HepG2 (cell line): ENCODE data around the gene SRRM3. TPM values are rescaled to one million over a fixed set of nuclear protein-coding genes. Genes with fewer than 3 reads are reported as not detected.

Experiments used
- ATAC-seq: fragments of 200-7000 bp; cut with Tn5 transposase; 3 replicates; pipeline ENCODE4 v1.9.1; 2020; ENCODE audit warnings: mild to moderate bottlenecking, moderate library complexity
- Bru-seq: library from RNA; stranded (reverse); fragments of 400-500 nt; gene quantifications from one replicate; lab custom pipeline; 2021; lab: Mats Ljungman, UMichigan
- BruChase-seq, 2 experiments: library from RNA; stranded (reverse); fragments of 400-500 nt; gene quantifications; one replicate each; lab custom pipeline; 2021; lab: Mats Ljungman, UMichigan
- BruUV-seq: library from RNA; stranded (reverse); fragments of 400-500 nt; replicated peaks from 2 replicates; lab custom pipeline; 2021; lab: Mats Ljungman, UMichigan
- CTCF ChIA-PET: fragments of 300-600 bp; formaldehyde crosslinking; extraction: SDS; loops from one replicate; lab custom pipeline; 2021; ENCODE audit warnings: low total read pairs, inconsistent platforms, low intra/inter-chr PET ratio; lab: Yijun Ruan, JAX
- POLR2A ChIA-PET: fragments of 350-600 bp; sonication (Branson Sonifier 250); formaldehyde crosslinking; loops from one replicate; lab custom pipeline; 2020; ENCODE audit warnings: antibody characterized with exemption, inconsistent platforms; lab: Yijun Ruan, JAX
- DNase-seq: peaks from one replicate; pipeline ENCODE4 v3.0.0-alpha.2; 2015; ENCODE audit warnings: low spot score
- FAIRE-seq: peaks from 3 replicates; lab custom pipeline; 2011; peaks lifted over from hg19 to GRCh38; lab: Jason Lieb, UNC
- H2AFZ ChIP-seq: one replicate; pipeline ENCODE4 v1.6.1; 2011; ENCODE audit warnings: low read length, inconsistent platforms
- H3K27ac ChIP-seq: fragments of 300-600 bp; 3 replicates; pipeline ENCODE4 v1.8.0; 2011; ENCODE audit warnings: mixed run types, mild to moderate bottlenecking, mixed read lengths, low read length, inconsistent platforms; ENCODE audit not compliant: insufficient read depth; ENCODE audit errors: extremely low read length
- H3K27me3 ChIP-seq, 2 experiments: fragments of 200-600 bp in 1 of 2; 2 replicates in 1 of 2; 3 replicates in 1 of 2; pipeline versions ENCODE4 v1.6.0 to v1.8.0; 2011; ENCODE audit warnings: low read length in 2 of 2, mild to moderate bottlenecking in 2 of 2, moderate library complexity in 2 of 2, inconsistent platforms in 1 of 2; ENCODE audit not compliant: insufficient read depth in 2 of 2, control insufficient read depth in 1 of 2
- H3K36me3 ChIP-seq, 2 experiments: fragments of 200-600 bp in 1 of 2; replicated peaks in 1 of 2; 2 replicates in 1 of 2; 3 replicates in 1 of 2; pipeline versions ENCODE4 v1.5.1 to v1.8.0; 2011; ENCODE audit warnings: low read length in 2 of 2, inconsistent platforms in 1 of 2; ENCODE audit not compliant: insufficient read depth in 2 of 2, control insufficient read depth in 1 of 2
- H3K4me1 ChIP-seq: 2 replicates; pipeline ENCODE4 v1.5.1; 2012; ENCODE audit warnings: low read length, inconsistent platforms; ENCODE audit not compliant: insufficient read depth
- H3K4me2 ChIP-seq: 2 replicates; pipeline ENCODE4 v1.6.0; 2011; ENCODE audit warnings: low read depth, low read length, inconsistent platforms
- H3K4me3 ChIP-seq, 3 experiments: fragments of 200-600 bp in 1 of 3; sonication (generic), shearing (Covaris generic) in 1 of 3; replicated peaks in 1 of 3; 2 replicates each; pipeline ENCODE4 v1.5.1; 2011 to 2016; ENCODE audit warnings: low read length in 3 of 3, inconsistent platforms in 2 of 3, low read depth in 2 of 3, mild to moderate bottlenecking in 2 of 3, control low read depth in 1 of 3, mixed read lengths in 1 of 3; ENCODE audit not compliant: insufficient read depth in 1 of 3
- H3K79me2 ChIP-seq: one replicate; pipeline ENCODE4 v1.6.1; 2011; ENCODE audit warnings: low read length, inconsistent platforms; ENCODE audit not compliant: insufficient read depth
- H3K9ac ChIP-seq: 2 replicates; pipeline ENCODE4 v1.6.0; 2011; ENCODE audit warnings: mild to moderate bottlenecking, low read depth, low read length, inconsistent platforms; ENCODE audit not compliant: insufficient read depth
- H3K9me3 ChIP-seq: 2 replicates; pipeline ENCODE4 v1.5.1; 2012; ENCODE audit warnings: mild to moderate bottlenecking, low read length
- H4K20me1 ChIP-seq: 2 replicates; pipeline ENCODE4 v1.6.0; 2011; ENCODE audit warnings: inconsistent platforms, mild to moderate bottlenecking, low read length, moderate library complexity; ENCODE audit not compliant: insufficient read depth
- ARID3A ChIP-seq: IDR thresholded peaks from 2 replicates; pipeline ENCODE4 v1.6.1; 2012; ENCODE audit warnings: low read depth, low read length, improper control_type of control experiment
- CHD2 ChIP-seq: IDR thresholded peaks from 2 replicates; pipeline ENCODE4 v1.6.1; 2011; ENCODE audit warnings: low read depth, low read length, improper control_type of control experiment
- GFI1 ChIP-seq: sonication (generic); formaldehyde crosslinking; IDR thresholded peaks from 2 replicates; pipeline ENCODE4 v1.5.0; 2020; ENCODE audit warnings: missing genetic modification reagents, mild to moderate bottlenecking, borderline replicate concordance
- HIC2 ChIP-seq: sonication (generic); formaldehyde crosslinking; IDR thresholded peaks from 2 replicates; pipeline ENCODE4 v1.9.0; 2022; ENCODE audit warnings: low read depth, missing genetic modification reagents
- JDP2 ChIP-seq: sonication (generic); formaldehyde crosslinking; IDR thresholded peaks from 2 replicates; pipeline ENCODE4 v1.8.1; 2022; ENCODE audit warnings: missing genetic modification reagents, borderline replicate concordance
- KLF6 ChIP-seq: IDR thresholded peaks from 2 replicates; pipeline ENCODE4 v1.8.0; 2016; ENCODE audit warnings: missing biosample characterization, missing genetic modification reagents
- MAFG ChIP-seq: sonication (generic); formaldehyde crosslinking; IDR thresholded peaks from 2 replicates; pipeline ENCODE4 v1.5.1; 2020; ENCODE audit warnings: mild to moderate bottlenecking, missing genetic modification reagents
- MATR3 ChIP-seq: sonication (generic); formaldehyde crosslinking; IDR thresholded peaks from 2 replicates; pipeline ENCODE4 v1.4.0; 2020; ENCODE audit warnings: missing genetic modification reagents
- MTF1 ChIP-seq: sonication (generic); formaldehyde crosslinking; IDR thresholded peaks from 2 replicates; pipeline ENCODE4 v1.5.0; 2020; ENCODE audit warnings: missing genetic modification reagents
- NFIC ChIP-seq: IDR thresholded peaks from 2 replicates; pipeline ENCODE4 v1.6.1; 2012; ENCODE audit warnings: mild to moderate bottlenecking, low read length, inconsistent platforms
- PCBP1 ChIP-seq: fragments of 200-400 bp; formaldehyde crosslinking; IDR thresholded peaks from 2 replicates; pipeline ENCODE4 v1.6.1; 2017; ENCODE audit warnings: mild to moderate bottlenecking, low read depth, low read length, borderline replicate concordance
- RFXANK ChIP-seq: IDR thresholded peaks from 2 replicates; pipeline ENCODE4 v1.6.1; 2016
- THAP11 ChIP-seq: IDR thresholded peaks from 2 replicates; pipeline ENCODE4 v1.6.1; 2016; ENCODE audit warnings: missing biosample characterization, missing genetic modification reagents
- ZNF354B ChIP-seq: sonication (generic); formaldehyde crosslinking; IDR thresholded peaks from 2 replicates; pipeline ENCODE4 v1.8.0; 2022; ENCODE audit warnings: mild to moderate bottlenecking, missing genetic modification reagents
- ZNF879 ChIP-seq: sonication (generic); formaldehyde crosslinking; IDR thresholded peaks from 2 replicates; pipeline ENCODE4 v1.8.1; 2023; ENCODE audit warnings: missing genetic modification reagents
- WGBS: methylation state at CpG from one replicate; pipeline ENCODE4 v1.1.6; 2017; ENCODE audit warnings: low lambda C conversion rate; 5-methylcytosine and 5-hydroxymethylcytosine counted together
- in situ Hi-C: cut with HindIII; loops from 2 replicates; pipeline ENCODE4 v1.10.0; 2017; ENCODE audit warnings: low pct_unique_long_range_greater_than_20kb; ENCODE audit not compliant: extremely low pct_ligation_motif_present
- intact Hi-C: fragments of 100-400 bp; cut with micrococcal nuclease; formaldehyde crosslinking; loops from one replicate; pipeline ENCODE4 v1.10.0; 2022; ENCODE audit not compliant: unreplicated experiment
- long read RNA-seq, 2 experiments: library from RNA in 1 of 2; library from polyadenylated mRNA in 1 of 2; stranded (forward) in 1 of 2; unstranded in 1 of 2; transcript quantifications; one replicate each; pipeline ENCODE4 v2.0.0, GENCODE V29; 2019 to 2022
- polyA minus RNA-seq, 3 experiments: library from RNA; depleted of rRNA, polyadenylated mRNA; stranded (reverse); fragments of >200 nt; gene quantifications; 2 replicates each; pipeline ENCODE4 v1.2.3, GENCODE V29; 2011; ENCODE audit warnings: low replicate concordance in 1 of 3
- polyA plus RNA-seq, 8 experiments: library from polyadenylated mRNA; depleted of rRNA in 3 of 8; stranded (reverse) in 7 of 8; unstranded in 1 of 8; fragments of >200 nt; fragmentation: Illumina TruSeq in 4 of 8; extraction: Trizol in 4 of 8; gene quantifications; 2 replicates each; pipeline versions ENCODE4 v1.2.1 to v1.2.3, GENCODE V29; 2011 to 2016; ENCODE audit warnings: low read depth in 4 of 8, missing spikeins in 1 of 8, mixed read lengths in 1 of 8; ENCODE audit not compliant: insufficient read depth in 1 of 8
- total RNA-seq, 5 experiments: library from RNA; depleted of rRNA; stranded (reverse); fragments of >200 nt; fragmentation: Illumina TruSeq; extraction: Trizol; gene quantifications; 2 replicates each; pipeline ENCODE4 v1.2.3, GENCODE V29; 2016; ENCODE audit warnings: low read depth in 1 of 5

SRRM3 gene
- total RNA-seq (2016; rRNA removed; fragmentation: Illumina TruSeq; extraction: Trizol) (0.11 and 0.13 TPM in 2 replicates), polyA plus RNA-seq (2011; rRNA removed) (0.54 and 0.59 TPM in 2 replicates), polyA minus RNA-seq (2011; rRNA and poly(A)+ RNA removed; ENCODE audit: low replicate concordance) (0.12 and 1.4 TPM in 2 replicates), Bru-seq, nascent RNA (percentile 26 among the genes with signal in this experiment), BruChase-seq, experiment 1, labeled RNA remaining after a 6-hour chase (percentile 21 among the genes with signal in this experiment), BruChase-seq, experiment 2, labeled RNA remaining after a 2-hour chase (percentile 25 among the genes with signal in this experiment)
- total RNA-seq (2016; cell fraction: cytosol; rRNA removed; fragmentation: Illumina TruSeq; extraction: Trizol; ENCODE audit: low read depth) = 0.09 TPM in 1 of 2 replicates, not detected in the other
- total RNA-seq (2016; cell fraction: insoluble cytoplasmic fraction; rRNA removed; fragmentation: Illumina TruSeq; extraction: Trizol) = 0.09 and 0.24 TPM in 2 replicates
- 0.06 and 0.10 TPM in 2 replicates for total RNA-seq (2016; cell fraction: membrane; rRNA removed; fragmentation: Illumina TruSeq; extraction: Trizol)
- total RNA-seq (2016; cell fraction: nucleus; rRNA removed; fragmentation: Illumina TruSeq; extraction: Trizol) = 0.22 and 0.47 TPM in 2 replicates
- polyA plus RNA-seq (2011; cell fraction: cytosol; rRNA removed) = 0.09 and 0.23 TPM in 2 replicates
- polyA plus RNA-seq (2011; cell fraction: nucleus; rRNA removed) = 1.7 and 2.2 TPM in 2 replicates
- 0.71 and 0.80 TPM in 2 replicates for polyA plus RNA-seq (2012)
- not detected in 2 replicates for polyA plus RNA-seq (2016; cell fraction: cytosol; fragmentation: Illumina TruSeq; extraction: Trizol; ENCODE audit: low read depth)
- 0.21 and 0.25 TPM in 2 replicates for polyA plus RNA-seq (2016; cell fraction: insoluble cytoplasmic fraction; fragmentation: Illumina TruSeq; extraction: Trizol; ENCODE audit: low read depth)
- polyA plus RNA-seq (2016; cell fraction: membrane; fragmentation: Illumina TruSeq; extraction: Trizol; ENCODE audit: low read depth) = 0.11 TPM in 1 of 2 replicates, not detected in the other
- 1.1 and 1.3 TPM in 2 replicates for polyA plus RNA-seq (2016; cell fraction: nucleus; fragmentation: Illumina TruSeq; extraction: Trizol; ENCODE audit: insufficient read depth, low read depth)
- polyA minus RNA-seq (2011; cell fraction: cytosol; rRNA and poly(A)+ RNA removed) = 0.30 TPM in 1 of 2 replicates, not detected in the other
- polyA minus RNA-seq (2011; cell fraction: nucleus; rRNA and poly(A)+ RNA removed) = 0.26 and 0.37 TPM in 2 replicates
- long read RNA-seq, experiment 1, partial matches to known transcripts = 1 of 1 reads
- long read RNA-seq, experiment 1, other reads (novel, unspliced or antisense) = 0 of 1 reads
- long read RNA-seq, experiment 2, partial matches to known transcripts = 0 of 2 reads
- long read RNA-seq, experiment 2, other reads (novel, unspliced or antisense) = 2 of 2 reads

GRCh38 chr7:76201732-76202665 lies at the start of gene SRRM3:
Gene SRRM3 (plus strand): TSS chr7:76201896. CDS start chr7:76235067, 33,171 bp downstream.
- WGBS = 0% methylated on average over 4 of the region's 57 CpGs
- Histone ChIP-seq H3K79me2 (no peaks in the 10 kb centered on the region), H3K27ac (no peak within 1 kb of the TSS), H4K20me1 (no peaks in the 10 kb centered on the region), H2AFZ (no peak within 1 kb of the TSS), H3K9me3 (no peaks in the 10 kb centered on the region), H3K9ac (no peak within 1 kb of the TSS), H3K4me1 (peaks cover 12% of the 10 kb centered on the region), H3K4me3 (peak within 1 kb of the TSS; percentile 21 to 55 (median 41); a peak in 4 of 6 replicates), H3K27me3 (no peaks in the 10 kb centered on the region; a peak in 1 of 5 replicates), H3K4me2 (peak within 1 kb of the TSS; percentile 65), H3K36me3 (no peaks in the 10 kb centered on the region)
- DNase-seq (peak; percentile 63), FAIRE-seq (no peak), ATAC-seq (peak; percentile 90)
- POLR2A ChIA-PET = no interaction called here
- CTCF ChIA-PET = interaction anchor here (0.9 to 1.4 kb wide), 3 partner anchors 112 to 116 kb away, joined by 3 to 5 read pairs (median 3); no protein-coding TSS in a partner anchor
- intact Hi-C loops (loop anchor here (1.0 kb wide), 1 partner anchor 45 kb away; no protein-coding TSS in a partner anchor), in situ Hi-C loops (no loop called here)
- BruUV-seq = no TSS peak
- TF ChIP-seq ARID3A = no peak; the same call in 1 of the 2 replicates
- no peak; the same call in 1 of the 2 replicates for TF ChIP-seq HIC2 (CRISPR knock-in tag)
- no peak for TF ChIP-seq MAFG (CRISPR knock-in tag)
- 0 out of 2 replicates have a peak, but pooled peaks have one; percentile 74 for TF ChIP-seq ZNF354B
- peak; percentile 51; the same call in 1 of the 2 replicates for TF ChIP-seq MTF1 (CRISPR knock-in tag)
- peak; percentile 83 for TF ChIP-seq GFI1 (CRISPR knock-in tag)
- TF ChIP-seq PCBP1 = no peak
- TF ChIP-seq JDP2 = peak; percentile 96
- TF ChIP-seq MATR3 (CRISPR knock-in tag) = no peak
- TF ChIP-seq KLF6 (CRISPR knock-in tag) = peak; percentile 100
- peak; percentile 74; the same call in 1 of the 2 replicates for TF ChIP-seq RFXANK
- peak; percentile 91 for TF ChIP-seq THAP11
- TF ChIP-seq CHD2 = no peak
- no peak for TF ChIP-seq NFIC
- peak; percentile 93 for TF ChIP-seq ZNF879 (CRISPR knock-in tag)
